NCI-H1417 treated with DMSO at 0.1 percent for 48 hours (cell line): ENCODE results near the gene ESPNL.
"Not testable (repeated sequence)": the region's sequence is repeated elsewhere in the genome, so short reads cannot be mapped to it uniquely, and the experiment has no call there.

Experiments
- DNase-seq: peaks from one replicate; lab custom pipeline; 2025; lab: John Stamatoyannopoulos, UW

ESPNL gene

GRCh38 chr2:238115709-238116108 lies 15.6 kb downstream of the ESPNL start:
- not testable (repeated sequence) for DNase-seq

DNA sequence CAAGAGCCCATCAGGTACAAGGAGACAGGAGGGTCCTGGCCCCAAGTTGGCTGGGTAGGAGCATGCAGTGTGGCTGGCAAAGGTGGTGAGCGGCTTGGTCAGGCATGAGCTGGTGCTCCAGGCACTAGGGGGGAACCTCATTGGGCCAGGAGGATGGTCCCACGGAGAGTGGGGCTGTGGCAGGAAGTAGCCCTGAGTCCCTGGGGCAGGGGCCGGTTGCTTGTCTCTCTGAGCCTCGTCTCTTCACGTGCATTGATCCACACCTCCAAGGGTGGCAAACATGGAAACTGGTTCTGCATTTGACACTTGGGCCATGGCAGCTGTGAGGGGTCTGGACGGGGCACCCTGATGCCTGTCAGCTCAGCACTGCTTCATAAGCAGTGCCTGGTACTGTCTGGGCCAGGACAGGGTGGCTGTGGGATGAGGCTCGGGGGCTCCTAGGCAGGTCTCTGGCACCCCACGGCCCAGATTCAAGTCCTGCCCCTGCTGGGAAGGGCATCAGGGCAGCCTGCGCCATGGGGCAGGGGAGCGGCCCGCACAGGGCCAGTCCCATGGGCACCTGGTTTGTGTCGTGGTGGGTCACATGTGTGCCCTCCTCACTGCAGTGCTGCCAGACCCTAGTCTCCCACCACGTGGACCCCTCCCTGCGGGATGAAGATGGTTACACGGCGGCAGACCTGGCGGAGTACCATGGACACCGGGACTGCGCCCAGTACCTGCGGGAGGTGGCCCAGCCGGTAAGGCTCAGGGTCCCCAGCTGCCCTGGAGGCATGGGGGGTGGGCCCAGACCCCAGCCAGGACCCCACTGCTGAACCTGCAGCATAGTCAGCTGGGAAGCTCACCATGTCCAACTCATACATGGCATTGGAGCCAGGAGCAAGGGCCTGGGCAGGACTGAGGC lies 16.4 kb downstream of the ESPNL start:
- DNase-seq, result no peak

- DNase-seq, result no peak
Observed at GRCh38 chr2:238117199-238118154, 17.3 kb downstream of the ESPNL start.

GRCh38 chr2:238119756-238120462 lies 19.8 kb downstream of the ESPNL start:
- no peak for DNase-seq

GRCh38 chr2:238120463-238121298 lies 20.5 kb downstream of the ESPNL start:
- DNase-seq, result no peak

DNA sequence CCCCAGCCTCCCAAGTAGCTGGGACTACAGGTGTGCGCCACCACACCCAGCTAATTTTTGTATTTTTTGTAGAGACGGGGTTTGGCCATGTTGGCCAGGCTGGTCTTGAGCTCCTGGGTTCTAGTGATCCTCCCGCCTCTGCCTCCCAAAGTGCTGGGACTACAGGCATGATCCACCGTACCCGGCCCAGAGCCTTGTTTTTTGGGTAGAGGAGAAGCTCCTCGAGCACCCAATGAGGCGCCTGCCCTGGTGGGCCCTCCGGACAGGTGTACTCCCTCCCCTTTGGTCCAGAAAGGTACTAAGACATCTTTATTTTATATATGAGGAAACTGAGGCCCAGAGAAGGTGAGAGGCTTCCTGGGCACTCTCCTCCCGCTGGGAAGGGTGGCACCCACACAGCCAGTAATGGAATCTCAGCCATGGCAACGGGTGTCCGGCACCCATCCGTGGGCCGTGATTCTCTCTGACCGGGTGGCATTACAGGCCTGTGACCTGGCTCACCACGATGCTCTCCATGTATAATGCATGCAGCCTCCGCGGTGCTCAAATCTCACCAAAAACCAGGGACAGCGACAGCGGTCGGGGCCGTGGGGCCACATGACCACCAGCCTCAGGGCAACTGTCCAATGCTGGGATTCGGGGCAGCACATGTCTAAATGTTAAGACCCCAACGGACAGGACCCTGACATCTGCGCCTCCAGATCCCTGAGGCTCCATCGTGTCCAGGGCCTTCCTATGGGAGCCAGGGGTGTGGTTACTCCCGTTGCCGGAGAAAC lies 21.6 kb downstream of the ESPNL start:
- DNase-seq, result no peak

DNA sequence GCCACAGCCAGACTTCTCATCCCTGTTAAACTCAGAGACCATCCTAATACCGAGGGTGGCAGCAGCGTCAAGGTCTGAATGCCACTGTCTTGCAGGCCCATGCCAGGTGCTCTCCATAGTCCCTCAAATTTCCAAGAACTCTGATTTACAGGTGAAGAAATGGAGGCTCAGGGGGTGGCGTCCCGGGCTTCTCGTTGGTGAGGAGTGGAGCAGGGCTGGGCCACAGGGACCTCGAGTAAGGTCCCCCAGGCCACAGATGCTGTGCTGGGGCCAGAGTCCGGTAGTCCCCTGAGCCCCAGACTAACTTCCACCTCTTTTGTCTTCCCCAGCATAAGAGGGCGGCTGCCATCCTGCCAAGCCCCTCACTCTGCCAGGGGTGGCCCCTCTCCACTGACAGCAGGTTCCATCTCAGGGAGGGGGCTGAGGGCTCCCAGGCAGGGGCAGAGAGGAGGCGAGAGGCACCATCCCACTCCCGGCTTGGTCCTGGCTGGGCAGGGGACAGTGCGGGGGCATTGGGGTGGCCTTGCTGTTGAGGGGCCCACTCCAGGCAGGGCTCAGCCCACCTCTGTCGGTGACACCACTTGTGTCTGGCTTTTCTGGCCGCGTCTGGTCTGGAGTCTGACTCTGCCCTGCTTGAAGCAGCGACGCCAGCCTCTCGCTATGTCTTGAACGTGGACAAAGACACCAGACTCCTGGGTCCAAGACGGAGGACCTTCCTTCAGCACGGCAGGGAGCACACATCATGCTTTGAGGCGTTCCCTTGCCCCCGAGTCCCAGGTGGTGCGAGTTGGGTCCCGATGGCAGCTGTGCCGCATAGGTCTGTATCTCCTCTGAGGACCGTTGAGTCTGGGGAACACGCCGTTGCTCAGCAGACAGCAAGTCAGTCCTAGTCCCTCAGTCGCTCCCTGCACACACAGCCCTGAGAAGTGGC lies 22.4 kb downstream of the ESPNL start:
- DNase-seq, result no peak

DNA sequence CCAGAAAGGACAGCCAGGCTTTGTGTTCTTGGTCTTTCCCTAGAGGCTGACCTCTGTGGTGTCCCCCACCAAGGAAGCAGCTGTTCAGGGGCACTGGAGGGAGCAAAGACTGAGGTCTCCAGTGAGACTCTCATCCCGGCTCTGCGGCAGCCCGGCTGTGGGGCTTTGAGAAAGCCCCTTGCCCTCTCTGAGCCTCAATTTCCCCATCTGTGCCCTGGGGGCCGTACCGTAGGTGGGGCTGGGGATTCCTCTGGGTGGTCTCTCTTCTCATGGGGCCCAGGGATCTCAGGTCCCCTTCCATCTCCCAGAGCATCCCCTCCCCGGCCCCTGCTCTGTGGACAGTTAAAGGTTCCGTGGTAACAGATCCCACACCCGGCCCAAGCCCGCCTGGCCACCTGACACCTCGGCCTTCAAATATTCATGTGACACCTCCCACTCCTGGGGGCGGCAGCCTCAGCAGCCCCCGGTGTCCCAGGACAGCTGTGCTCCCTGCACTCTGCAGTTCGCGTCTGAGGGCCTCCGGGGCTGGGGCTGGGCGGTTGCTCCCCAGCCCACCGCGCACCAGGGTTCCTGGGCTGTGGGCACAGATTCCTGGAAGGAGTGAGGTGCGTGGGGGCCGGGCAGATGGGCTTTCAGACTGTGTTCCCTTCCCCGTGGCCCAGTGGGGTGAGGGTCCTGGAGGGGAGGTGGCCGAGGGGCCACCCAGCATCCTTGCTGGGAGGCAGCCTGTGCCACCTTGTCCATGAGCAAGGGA lies 23.3 kb downstream of the ESPNL start:
- no peak for DNase-seq

DNA sequence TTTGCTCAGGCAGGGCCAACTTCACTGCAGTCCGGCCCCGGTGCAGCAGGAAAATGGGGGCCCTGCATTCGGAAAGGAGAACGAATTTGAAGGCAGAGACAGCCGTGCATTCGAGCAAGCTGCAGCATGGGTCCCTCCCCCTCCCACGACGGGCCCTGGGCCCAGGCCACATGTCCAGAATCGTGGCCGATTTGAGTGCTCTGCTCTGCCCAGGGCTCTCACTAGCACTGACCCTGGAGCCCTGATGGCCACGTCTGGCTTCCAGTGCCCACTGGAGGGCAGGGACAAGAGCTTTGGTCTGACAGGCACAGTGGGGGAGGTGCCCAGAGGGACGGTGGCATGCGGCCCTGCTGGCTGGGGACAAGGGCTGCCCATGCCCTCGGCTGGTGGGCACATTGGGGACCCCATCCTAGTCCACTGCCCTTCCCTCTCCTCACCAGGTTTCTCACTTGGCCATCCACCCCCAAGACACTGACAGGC lies 23.9 kb downstream of the ESPNL start:
- no peak for DNase-seq

- DNase-seq, result no peak
Observed at GRCh38 chr2:238124488-238125126, 24.5 kb downstream of the ESPNL start.

DNA sequence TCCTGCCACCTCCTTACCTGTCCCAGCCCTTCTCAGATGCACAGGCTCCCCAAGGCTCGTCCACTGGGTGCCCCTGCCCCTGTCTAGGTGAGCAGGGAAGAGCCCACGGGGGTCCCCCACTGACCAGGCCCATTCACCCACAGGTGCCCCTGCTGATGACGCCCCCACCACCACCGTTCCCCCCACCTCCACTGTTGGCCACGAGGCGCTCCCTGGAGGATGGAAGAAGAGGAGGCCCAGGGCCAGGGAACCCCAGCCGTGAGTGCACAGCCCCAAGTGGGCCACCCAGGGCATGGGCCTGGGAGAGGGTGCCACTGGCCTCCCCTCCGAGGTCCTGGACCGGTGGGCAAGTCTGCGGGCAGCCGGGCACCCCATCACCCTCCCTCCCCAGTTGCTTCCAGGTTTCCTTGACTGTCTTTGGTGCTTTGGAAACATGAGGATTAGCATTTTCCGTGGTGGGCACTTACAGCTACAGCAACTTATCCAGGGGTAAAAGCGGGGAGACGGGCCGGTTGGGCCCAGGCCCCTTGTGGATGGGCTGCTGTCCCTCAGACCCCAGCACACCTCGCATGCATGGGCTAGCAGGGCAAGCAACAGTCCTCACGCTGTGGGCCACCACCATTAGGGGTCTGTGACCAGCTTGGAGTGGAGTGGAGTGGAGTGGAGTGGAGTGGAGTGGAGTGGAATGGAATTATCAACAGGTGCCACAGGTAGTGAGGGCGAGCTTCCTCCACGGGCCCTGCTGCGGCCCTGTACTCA lies 25.2 kb downstream of the ESPNL start:
- no peak for DNase-seq

DNA sequence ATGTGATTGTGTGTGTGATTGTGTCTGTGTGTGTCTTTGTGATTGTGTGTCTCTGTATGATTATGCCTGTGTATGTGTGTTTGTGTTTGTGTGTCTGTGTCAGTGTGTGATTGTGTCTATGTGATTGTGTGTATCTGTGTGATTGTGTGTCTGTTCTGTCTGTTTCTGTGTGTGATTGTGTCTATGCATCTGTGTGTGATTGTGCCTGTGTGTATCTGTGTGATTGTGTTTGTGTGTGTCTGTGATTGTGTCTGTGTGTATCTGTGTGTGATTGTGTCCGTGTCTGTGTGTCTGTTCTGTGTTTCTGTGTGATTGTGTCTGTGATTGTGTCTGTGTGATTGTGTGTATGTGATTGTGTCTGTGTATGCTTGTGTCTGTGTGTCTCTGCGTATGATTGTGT lies 26.2 kb downstream of the ESPNL start:
- DNase-seq, result no peak

DNA sequence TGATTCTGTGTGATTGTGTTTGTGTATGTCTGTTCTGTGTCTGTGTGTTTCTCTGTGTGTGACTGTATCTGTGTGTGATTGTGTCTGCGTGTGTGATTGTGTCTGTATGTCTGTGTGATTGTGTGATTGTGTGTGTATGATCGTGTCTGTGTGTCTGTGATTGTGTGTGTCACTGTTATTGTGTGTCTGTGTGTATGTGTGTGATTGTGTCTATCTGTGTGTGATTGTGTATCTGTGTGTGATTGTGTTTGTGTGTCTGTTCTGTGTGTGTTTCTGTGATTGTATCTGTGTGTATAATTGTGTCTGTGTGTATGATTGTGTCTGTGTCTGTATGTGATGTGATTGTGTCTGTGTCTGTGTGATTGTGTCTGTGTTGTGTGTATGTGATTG lies 26.6 kb downstream of the ESPNL start:
- no peak for DNase-seq

DNA sequence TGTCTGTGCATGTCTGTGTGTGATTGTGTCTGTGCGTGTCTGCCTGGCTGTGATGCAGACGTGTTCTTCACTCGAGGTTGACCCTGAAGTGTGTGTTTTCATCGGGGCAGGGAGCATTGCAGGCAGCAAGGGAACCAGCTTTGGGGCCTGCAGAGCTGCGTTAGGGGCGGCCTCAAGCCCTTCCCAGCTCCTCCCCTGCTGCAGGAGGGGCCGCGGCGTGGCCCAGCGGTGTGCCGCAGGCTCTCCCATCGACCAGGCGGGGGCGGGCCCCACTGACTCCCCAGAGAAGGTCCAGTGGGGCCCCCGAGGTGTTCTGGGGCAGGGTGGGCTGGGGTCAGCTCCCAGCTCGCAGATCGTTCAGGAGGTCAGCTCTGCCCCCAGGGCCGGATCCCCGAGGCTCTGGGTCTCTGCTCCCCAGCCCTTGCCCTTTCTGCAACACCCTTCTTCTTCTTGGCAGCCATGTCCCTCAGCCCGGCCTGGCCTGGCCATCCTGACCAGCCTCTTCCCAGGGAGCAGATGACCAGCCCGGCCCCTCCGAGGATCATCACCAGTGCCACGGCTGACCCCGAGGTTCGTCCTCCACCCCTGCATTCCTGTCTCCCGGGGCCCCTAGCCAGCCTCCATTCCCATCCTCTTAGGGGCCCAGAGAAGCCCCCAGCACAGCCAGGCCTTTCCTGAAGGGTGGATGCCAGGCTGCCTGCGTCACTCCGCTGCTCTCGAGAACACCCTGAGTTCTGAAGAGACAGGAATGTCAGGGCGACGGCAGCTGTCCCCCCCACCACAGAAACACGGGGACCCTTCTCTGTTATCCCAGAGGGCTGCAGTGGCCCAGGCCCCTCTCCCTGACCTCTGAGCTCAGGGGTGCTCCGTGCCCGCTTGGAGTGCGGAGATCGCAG lies 27.3 kb downstream of the ESPNL start:
- no peak for DNase-seq

DNA sequence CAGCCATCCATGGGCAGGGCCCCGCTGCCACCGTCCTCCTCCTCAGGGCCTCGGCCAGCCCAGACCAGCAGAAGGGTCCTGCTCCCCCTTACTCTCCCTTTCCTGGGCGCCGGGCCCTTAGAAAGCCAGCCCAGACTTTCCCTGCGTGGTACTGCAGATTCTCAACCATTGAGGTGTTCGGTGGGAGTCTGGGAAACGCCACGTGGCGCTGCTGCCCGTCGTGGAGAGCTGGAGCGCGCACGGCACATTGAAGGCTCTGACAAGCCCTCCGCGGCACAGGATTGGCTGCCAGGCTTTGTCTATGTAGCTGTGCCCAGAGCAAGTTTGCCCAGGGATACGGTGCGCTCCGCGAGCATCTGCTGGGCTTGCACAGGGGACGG lies 27.9 kb downstream of the ESPNL start:
- DNase-seq, result no peak

DNA sequence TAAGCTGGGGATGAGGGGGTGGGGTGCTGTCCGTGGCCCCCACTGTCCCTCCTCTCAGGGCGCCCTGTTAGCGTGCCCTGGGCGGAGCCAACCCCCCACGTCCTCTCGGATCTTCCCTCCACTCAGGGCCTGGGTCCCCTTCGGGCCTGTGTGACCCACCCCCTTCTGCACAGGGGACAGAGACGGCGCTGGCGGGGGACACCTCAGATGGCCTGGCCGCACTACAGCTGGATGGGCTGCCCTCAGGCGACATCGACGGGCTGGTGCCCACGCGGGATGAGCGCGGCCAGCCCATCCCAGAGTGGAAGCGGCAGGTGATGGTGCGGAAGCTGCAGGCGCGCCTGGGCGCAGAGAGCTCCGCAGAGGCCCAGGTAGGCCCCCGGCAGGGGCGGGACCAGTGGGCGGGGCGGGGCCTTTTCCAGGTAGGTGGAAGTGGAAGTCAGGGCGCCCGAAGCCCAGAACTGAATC lies 28.4 kb downstream of the ESPNL start:
- DNase-seq, result no peak
